SK-N-SH treated with all-trans-retinoic acid at 6 μM for 48 hours (cell line): ENCODE data around the gene C17orf50.

ENCODE experiments used
- ATAC-seq: fragments of 200-7000 bp; cut with Tn5 transposase; 3 replicates; pipeline ENCODE4 v1.9.1; 2020; ENCODE audit warnings: mild to moderate bottlenecking, moderate library complexity
- ARNTL ChIP-seq: fragments of 450-650 bp; formaldehyde crosslinking; IDR thresholded peaks from 2 replicates; pipeline ENCODE4 v1.5.0; 2020; ENCODE audit warnings: low read depth, mild to moderate bottlenecking, moderate library complexity, borderline replicate concordance
- CREB5 ChIP-seq: fragments of 250-450 bp; sonication (Bioruptor Pico); IDR thresholded peaks from 2 replicates; pipeline ENCODE4 v1.5.1; 2020; ENCODE audit warnings: low read depth, mild to moderate bottlenecking, moderate library complexity
- CSDC2 ChIP-seq: fragments of 250-450 bp; sonication (Bioruptor Pico); IDR thresholded peaks from 2 replicates; pipeline ENCODE4 v1.5.0; 2020; ENCODE audit warnings: mild to moderate bottlenecking, moderate library complexity
- CSRNP3 ChIP-seq: fragments of 250-450 bp; sonication (Bioruptor Pico); IDR thresholded peaks from 2 replicates; pipeline ENCODE4 v1.5.1; 2021; ENCODE audit warnings: mild to moderate bottlenecking, moderate library complexity
- ISL1 ChIP-seq: fragments of 250-450 bp; sonication (Bioruptor Pico); IDR thresholded peaks from 2 replicates; pipeline ENCODE4 v2.1.2; 2022; ENCODE audit warnings: mild to moderate bottlenecking, moderate library complexity
- OSR1 ChIP-seq: fragments of 250-450 bp; sonication (Bioruptor Pico); IDR thresholded peaks from 2 replicates; pipeline ENCODE4 v1.8.0; 2022; ENCODE audit warnings: moderate library complexity, mild to moderate bottlenecking, inconsistent platforms
- PATZ1 ChIP-seq: fragments of 250-450 bp; sonication (Bioruptor Pico); IDR thresholded peaks from 2 replicates; pipeline ENCODE4 v1.8.0; 2020; ENCODE audit warnings: mild to moderate bottlenecking, moderate library complexity, borderline replicate concordance
- POU6F1 ChIP-seq: fragments of 250-450 bp; sonication (Bioruptor Pico); IDR thresholded peaks from 2 replicates; pipeline ENCODE4 v1.8.0; 2021; ENCODE audit warnings: low read depth, mild to moderate bottlenecking, moderate library complexity, borderline replicate concordance
- PPARA ChIP-seq: fragments of 250-450 bp; sonication (Bioruptor Pico); IDR thresholded peaks from 2 replicates; pipeline ENCODE4 v1.5.0; 2020; ENCODE audit warnings: mild to moderate bottlenecking, borderline replicate concordance
- SNAI2 ChIP-seq: fragments of 250-450 bp; sonication (Bioruptor Pico); IDR thresholded peaks from 2 replicates; pipeline ENCODE4 v1.5.0; 2020; ENCODE audit warnings: mild to moderate bottlenecking, moderate library complexity
- TCF4 ChIP-seq: fragments of 250-450 bp; sonication (Bioruptor Pico); IDR thresholded peaks from 2 replicates; pipeline ENCODE4 v1.8.0; 2021; ENCODE audit warnings: mild to moderate bottlenecking, moderate library complexity, borderline replicate concordance
- TOX ChIP-seq: fragments of 250-450 bp; sonication (Bioruptor Pico); IDR thresholded peaks from 2 replicates; pipeline ENCODE4 v1.8.0; 2021; ENCODE audit warnings: mild to moderate bottlenecking, moderate library complexity, borderline replicate concordance
- ZC3H10 ChIP-seq: fragments of 250-450 bp; sonication (Bioruptor Pico); IDR thresholded peaks from 2 replicates; pipeline ENCODE4 v1.5.1; 2021; ENCODE audit warnings: mild to moderate bottlenecking, moderate library complexity
- ZFP3 ChIP-seq: fragments of 250-450 bp; sonication (Bioruptor Pico); IDR thresholded peaks from 2 replicates; pipeline ENCODE4 v1.5.0; 2020; ENCODE audit warnings: mild to moderate bottlenecking, moderate library complexity
- ZFP30 ChIP-seq: fragments of 450-650 bp; formaldehyde crosslinking; IDR thresholded peaks from 2 replicates; pipeline ENCODE4 v1.5.0; 2022; ENCODE audit warnings: mild to moderate bottlenecking, moderate library complexity
- ZNF70 ChIP-seq: fragments of 450-650 bp; formaldehyde crosslinking; IDR thresholded peaks from 2 replicates; pipeline ENCODE4 v1.5.0; 2020; ENCODE audit warnings: mild to moderate bottlenecking, moderate library complexity
- ZNF8 ChIP-seq: fragments of 450-650 bp; formaldehyde crosslinking; IDR thresholded peaks from 2 replicates; pipeline ENCODE4 v1.5.0; 2020; ENCODE audit warnings: mild to moderate bottlenecking, moderate library complexity

Gene C17orf50

GRCh38 chr17:35796942-35797341 lies 36.3 kb downstream of the C17orf50 start:
- ATAC-seq: no peak
- TF ChIP-seq ZNF8: no peak
- no peak for TF ChIP-seq ZNF70 (CRISPR knock-in tag)
- no peak for TF ChIP-seq TCF4 (CRISPR knock-in tag)
- no peak for TF ChIP-seq CSRNP3 (CRISPR knock-in tag)
- TF ChIP-seq PPARA (CRISPR knock-in tag): no peak
- no peak for TF ChIP-seq CSDC2
- TF ChIP-seq TOX (CRISPR knock-in tag): no peak
- TF ChIP-seq, all 23 proteins: peak for 0

- TF ChIP-seq ZC3H10 (CRISPR knock-in tag) (no peak), ISL1 (no peak), ZFP30 (CRISPR knock-in tag) (no peak)
- no peak for ATAC-seq
Observed at GRCh38 chr17:35797370-35797769, 36.7 kb downstream of the C17orf50 start.

- TF ChIP-seq POU6F1 (CRISPR knock-in tag) (no peak), TOX (CRISPR knock-in tag) (no peak), PATZ1 (CRISPR knock-in tag) (no peak), ZFP3 (CRISPR knock-in tag) (no peak), CSRNP3 (CRISPR knock-in tag) (no peak)
- TF ChIP-seq, all 23 proteins: peak for 0
- no peak for ATAC-seq
Observed at GRCh38 chr17:35797918-35798317, 37.2 kb downstream of the C17orf50 start.

- TF ChIP-seq ISL1 (no peak), CSDC2 (no peak), POU6F1 (CRISPR knock-in tag) (no peak), ZC3H10 (CRISPR knock-in tag) (no peak)
Observed at GRCh38 chr17:35799942-35800341, 39.3 kb downstream of the C17orf50 start.

GRCh38 chr17:35801583-35802224 lies 41.0 kb downstream of the C17orf50 start:
- ATAC-seq: peak; percentile 59
- TF ChIP-seq ISL1 (peak; percentile 56), ZFP30 (CRISPR knock-in tag) (no peak), PATZ1 (CRISPR knock-in tag) (no peak), SNAI2 (peak; percentile 84; the same call in 1 of the 2 replicates), ARNTL (CRISPR knock-in tag) (no peak), POU6F1 (CRISPR knock-in tag) (no peak), CSDC2 (no peak), CSRNP3 (CRISPR knock-in tag) (no peak), PPARA (CRISPR knock-in tag) (peak; percentile 3; the same call in 1 of the 2 replicates), OSR1 (CRISPR knock-in tag) (no peak), CREB5 (CRISPR knock-in tag) (no peak)

More at GRCh38 chr17:35799942-35800341, 39.3 kb downstream of the C17orf50 start:
- peak; percentile 77 for ATAC-seq
